ENCODE results near the gene RAP1GAP2. TPM values are rescaled to one million over a fixed set of nuclear protein-coding genes. Genes with fewer than 3 reads are reported as not detected.

RAP1GAP2 gene
- total RNA-seq, 4 donors from 2014 or later, result 1.5 to 23.1 (median 6.7) TPM

DNA sequence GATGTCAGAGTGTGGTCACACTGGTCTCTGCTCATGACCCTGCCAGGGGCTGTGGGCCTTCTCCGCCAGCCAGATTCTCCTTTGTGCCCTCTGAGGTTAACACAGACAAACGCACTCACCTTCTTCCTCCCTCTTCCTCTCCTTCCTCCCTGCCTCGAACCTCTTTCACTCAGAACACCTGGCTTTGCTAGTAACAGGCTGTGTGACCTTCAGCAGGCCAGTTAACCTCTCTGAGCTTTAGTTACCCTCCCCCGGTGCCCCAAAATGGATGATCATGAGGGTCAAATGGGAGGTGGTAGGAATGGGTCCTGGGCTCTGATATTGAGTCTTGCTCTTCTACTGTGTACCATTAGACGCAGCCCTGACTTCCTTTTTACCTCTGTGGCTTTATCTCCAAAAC lies 140.1 kb downstream of the RAP1GAP2 start:
- TF ChIP-seq POLR2A (IDR thresholded peaks at IDR 0.05), result no peak
- TF ChIP-seq, protein P1, sequence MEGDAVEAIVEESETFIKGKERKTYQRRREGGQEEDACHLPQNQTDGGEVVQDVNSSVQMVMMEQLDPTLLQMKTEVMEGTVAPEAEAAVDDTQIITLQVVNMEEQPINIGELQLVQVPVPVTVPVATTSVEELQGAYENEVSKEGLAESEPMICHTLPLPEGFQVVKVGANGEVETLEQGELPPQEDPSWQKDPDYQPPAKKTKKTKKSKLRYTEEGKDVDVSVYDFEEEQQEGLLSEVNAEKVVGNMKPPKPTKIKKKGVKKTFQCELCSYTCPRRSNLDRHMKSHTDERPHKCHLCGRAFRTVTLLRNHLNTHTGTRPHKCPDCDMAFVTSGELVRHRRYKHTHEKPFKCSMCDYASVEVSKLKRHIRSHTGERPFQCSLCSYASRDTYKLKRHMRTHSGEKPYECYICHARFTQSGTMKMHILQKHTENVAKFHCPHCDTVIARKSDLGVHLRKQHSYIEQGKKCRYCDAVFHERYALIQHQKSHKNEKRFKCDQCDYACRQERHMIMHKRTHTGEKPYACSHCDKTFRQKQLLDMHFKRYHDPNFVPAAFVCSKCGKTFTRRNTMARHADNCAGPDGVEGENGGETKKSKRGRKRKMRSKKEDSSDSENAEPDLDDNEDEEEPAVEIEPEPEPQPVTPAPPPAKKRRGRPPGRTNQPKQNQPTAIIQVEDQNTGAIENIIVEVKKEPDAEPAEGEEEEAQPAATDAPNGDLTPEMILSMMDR (IDR thresholded peaks at IDR 0.05), result no peak
- no peaks in the 10 kb centered on the region for H3K9me3 ChIP-seq
- DNase-seq, result no peak
- intact Hi-C loops (cut with DNase I; ENCODE audit: low total_unique reads), result no loop called here
- H3K4me3 ChIP-seq, result no peak overlapping the region
- no peak overlapping the region for H3K27ac ChIP-seq
- no peaks in the 10 kb centered on the region for H3K36me3 ChIP-seq
- no peaks in the 10 kb centered on the region for H3K27me3 ChIP-seq
- H3K4me1 ChIP-seq, result no peaks in the 10 kb centered on the region

DNA sequence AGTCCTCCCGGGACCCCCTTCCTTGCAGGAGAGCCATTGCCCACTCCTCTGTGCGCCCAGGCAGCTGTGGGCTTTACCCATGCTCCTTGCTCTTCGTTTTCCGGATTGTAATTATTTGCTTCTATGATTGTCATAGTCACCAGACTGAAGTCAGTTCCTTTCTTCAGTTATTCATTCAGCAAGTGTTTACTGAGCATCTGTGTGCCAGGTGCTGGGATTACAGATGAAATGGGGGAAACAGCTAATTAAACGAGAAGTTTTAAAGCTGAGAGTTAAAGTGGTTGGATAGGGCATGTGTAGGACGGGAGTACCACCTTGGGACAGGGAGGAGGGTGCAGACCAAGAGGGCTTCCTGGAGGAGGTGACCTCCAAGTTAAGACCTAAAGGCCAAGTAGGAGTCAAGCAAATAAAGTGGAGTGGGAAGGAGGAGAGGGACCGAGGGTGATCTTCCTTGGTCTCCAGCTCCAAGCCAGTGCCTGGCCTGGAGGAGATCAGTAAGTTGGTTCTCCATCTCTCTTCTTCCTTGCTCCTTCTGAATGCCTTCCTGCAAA lies 140.6 kb downstream of the RAP1GAP2 start:
- Histone ChIP-seq H3K27me3 (no peaks in the 10 kb centered on the region), H3K4me3 (no peak overlapping the region), H3K27ac (no peak overlapping the region), H3K36me3 (no peaks in the 10 kb centered on the region), H3K4me1 (no peaks in the 10 kb centered on the region), H3K9me3 (no peaks in the 10 kb centered on the region)
- intact Hi-C loops (cut with DNase I; ENCODE audit: low total_unique reads), result no loop called here
- no peak for DNase-seq
- TF ChIP-seq, protein P1 (IDR thresholded peaks at IDR 0.05), result no peak
- no peak for TF ChIP-seq POLR2A (IDR thresholded peaks at IDR 0.05)

DNA sequence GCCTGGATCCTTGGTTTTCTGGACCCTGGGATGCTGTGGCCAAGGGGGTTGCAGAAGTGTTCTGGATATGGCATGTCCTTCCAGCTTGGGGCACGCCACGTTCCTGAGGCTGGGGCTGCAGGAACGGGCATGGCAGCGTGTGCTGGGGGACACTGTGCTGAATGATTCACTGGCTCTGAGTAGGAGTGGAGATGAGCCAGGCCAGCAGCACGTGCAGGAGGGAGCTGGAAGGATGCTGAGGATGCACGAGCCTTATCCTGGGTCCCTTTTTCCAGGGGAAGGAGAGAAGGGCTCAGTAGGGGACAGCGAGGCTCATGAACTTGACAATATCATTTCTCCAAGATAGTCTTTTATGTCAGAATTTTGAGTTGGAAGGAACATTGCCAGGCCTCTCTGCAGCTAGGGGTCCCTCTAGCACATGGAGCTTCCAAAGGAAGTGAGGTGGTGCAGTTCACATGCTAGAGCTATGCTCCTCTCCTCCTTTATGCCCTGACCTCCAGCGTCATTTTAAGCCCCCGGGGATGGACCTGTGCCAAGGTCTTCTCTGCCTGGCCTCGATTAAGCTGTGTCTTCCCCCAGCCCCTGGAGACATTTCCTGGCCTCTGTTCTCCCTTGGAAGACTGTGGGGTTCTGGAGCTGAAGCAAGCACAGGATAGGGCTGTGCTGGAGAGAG lies 141.2 kb downstream of the RAP1GAP2 start:
- no peak overlapping the region for H3K27ac ChIP-seq
- no peak overlapping the region for H3K4me3 ChIP-seq
- DNase-seq, result no peak
- H3K36me3 ChIP-seq, result no peaks in the 10 kb centered on the region
- TF ChIP-seq POLR2A (IDR thresholded peaks at IDR 0.05), result no peak
- TF ChIP-seq, protein P1 (IDR thresholded peaks at IDR 0.05), result no peak
- no peaks in the 10 kb centered on the region for H3K4me1 ChIP-seq
- intact Hi-C loops (cut with DNase I; ENCODE audit: low total_unique reads), result no loop called here
- no peaks in the 10 kb centered on the region for H3K9me3 ChIP-seq
- no peaks in the 10 kb centered on the region for H3K27me3 ChIP-seq

DNA sequence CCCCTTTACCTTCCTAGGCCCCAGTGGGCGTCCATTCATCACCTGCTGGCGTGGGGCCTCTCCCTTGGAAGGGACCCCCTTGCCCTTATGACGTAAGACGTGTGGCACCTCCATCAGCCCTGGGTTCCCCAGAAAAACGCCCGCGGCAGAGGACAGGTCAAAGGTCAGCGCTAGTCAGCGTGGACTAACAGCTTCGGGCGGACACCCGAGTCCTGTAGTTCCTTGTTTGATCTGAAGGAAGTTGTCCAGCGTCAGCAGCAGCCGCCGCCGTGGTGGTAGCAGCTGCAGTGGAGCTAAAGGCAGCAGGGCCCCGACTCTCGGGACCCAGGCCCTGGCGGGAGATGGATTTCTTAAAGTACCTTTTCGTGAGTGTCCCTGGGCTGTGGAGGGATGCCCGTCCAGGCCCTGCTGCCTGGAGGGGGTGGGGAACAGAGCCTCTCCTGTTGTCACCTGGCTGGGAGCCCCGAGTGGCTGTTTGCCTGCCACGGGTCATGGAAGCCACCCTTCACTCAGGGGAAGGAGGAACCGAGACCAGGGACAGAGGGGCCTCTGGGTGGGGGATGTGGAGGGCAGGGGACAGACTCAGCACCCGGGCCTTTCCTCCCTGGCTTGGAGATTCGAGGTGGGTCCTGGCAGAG lies 143.6 kb downstream of the RAP1GAP2 start:
- DNase-seq, result no peak
- no peak for TF ChIP-seq POLR2A (IDR thresholded peaks at IDR 0.05)
- TF ChIP-seq, protein P1 (IDR thresholded peaks at IDR 0.05), result no peak
- Histone ChIP-seq H3K4me3 (no peak overlapping the region), H3K36me3 (no peaks in the 10 kb centered on the region), H3K4me1 (no peaks in the 10 kb centered on the region), H3K27me3 (no peaks in the 10 kb centered on the region), H3K9me3 (no peaks in the 10 kb centered on the region), H3K27ac (no peak overlapping the region)
- intact Hi-C loops (cut with DNase I; ENCODE audit: low total_unique reads), result no loop called here

DNA sequence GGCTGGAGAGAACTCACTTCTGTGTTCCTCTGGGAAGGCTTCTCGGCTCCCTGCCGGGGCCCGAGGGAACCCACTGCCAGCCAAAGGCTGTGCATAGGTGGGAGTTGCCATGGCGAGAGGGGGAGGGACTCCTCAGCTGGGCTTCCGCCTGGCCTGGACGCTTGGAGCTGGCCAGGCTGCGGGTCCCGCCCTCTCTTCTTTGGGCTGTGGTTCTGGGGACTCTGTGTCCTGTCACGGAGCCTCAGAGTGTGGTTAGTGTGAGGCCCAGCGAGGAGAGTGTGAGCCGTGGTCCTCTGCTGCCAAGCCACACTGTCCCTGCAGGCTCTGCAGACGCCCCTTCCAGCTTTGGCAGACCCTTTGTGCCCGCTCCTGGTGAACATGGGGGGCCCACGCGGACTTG lies 144.1 kb downstream of the RAP1GAP2 start:
- Histone ChIP-seq H3K9me3 (no peaks in the 10 kb centered on the region), H3K36me3 (no peaks in the 10 kb centered on the region), H3K27me3 (no peaks in the 10 kb centered on the region), H3K4me3 (no peak overlapping the region), H3K27ac (no peak overlapping the region), H3K4me1 (no peaks in the 10 kb centered on the region)
- intact Hi-C loops (cut with DNase I; ENCODE audit: low total_unique reads), result no loop called here
- DNase-seq, result peak in 1 of 2 donors; percentile 26
- no peak for TF ChIP-seq POLR2A (IDR thresholded peaks at IDR 0.05)
- TF ChIP-seq, protein P1 (IDR thresholded peaks at IDR 0.05), result no peak

Measured in uterus (tissue), 4 donors.